Panc1 (cell line): ENCODE data around the gene MED17. TPM values are rescaled to one million over a fixed set of nuclear protein-coding genes. Genes with fewer than 3 reads are reported as not detected.

Experiments used
- ATAC-seq: fragments of 200-7000 bp; cut with Tn5 transposase; 2 replicates; pipeline ENCODE4 v1.9.1; 2020; ENCODE audit warnings: mild to moderate bottlenecking, moderate library complexity
- BruUV-seq: library from RNA; stranded (reverse); fragments of 400-500 nt; replicated peaks from 2 replicates; lab custom pipeline; 2021; lab: Mats Ljungman, UMichigan
- CTCF ChIA-PET: fragments of 300-600 bp; sonication (Branson Sonifier 250); formaldehyde crosslinking; loops from one replicate; lab custom pipeline; 2022; ENCODE audit warnings: antibody characterized with exemption; lab: Charles Lee
- POLR2A ChIA-PET: fragments of 300-600 bp; sonication (Branson Sonifier 250); formaldehyde crosslinking; loops from one replicate; lab custom pipeline; 2022; ENCODE audit warnings: antibody characterized with exemption; lab: Charles Lee
- DNase-seq: peaks from one replicate; pipeline ENCODE4 v3.0.0-alpha.2; 2010; ENCODE audit warnings: low read depth, low spot score
- H3K27ac ChIP-seq: 2 replicates; pipeline ENCODE4 v1.5.1; 2011; ENCODE audit warnings: mild to moderate bottlenecking, low read length, inconsistent platforms
- H3K27me3 ChIP-seq: fragments of 200-500 bp; sonication (Bioruptor generic); 2 replicates; pipeline ENCODE4 v1.6.0; 2014; ENCODE audit warnings: low read length, inconsistent platforms; ENCODE audit not compliant: control insufficient read depth, insufficient read depth
- H3K36me3 ChIP-seq: fragments of 200-500 bp; sonication (Bioruptor generic); 2 replicates; pipeline ENCODE4 v1.5.1; 2014; ENCODE audit warnings: inconsistent platforms, mild to moderate bottlenecking, low read length, moderate library complexity; ENCODE audit not compliant: control insufficient read depth, insufficient read depth
- H3K4me1 ChIP-seq: 2 replicates; pipeline ENCODE4 v1.5.1; 2011; ENCODE audit warnings: inconsistent platforms, mild to moderate bottlenecking, low read length, moderate library complexity; ENCODE audit not compliant: control insufficient read depth, insufficient read depth
- H3K4me3 ChIP-seq, 2 experiments: 2 replicates each; pipeline ENCODE4 v1.5.1; 2011 to 2012; ENCODE audit warnings: low read depth in 2 of 2, low read length in 2 of 2, mild to moderate bottlenecking in 2 of 2, inconsistent platforms in 1 of 2, moderate library complexity in 1 of 2
- H3K9me3 ChIP-seq: fragments of 200-500 bp; sonication (Bioruptor generic); 2 replicates; pipeline ENCODE4 v1.5.1; 2014; ENCODE audit warnings: low read depth, mild to moderate bottlenecking, inconsistent platforms, low read length, moderate library complexity; ENCODE audit not compliant: control insufficient read depth, insufficient read depth
- CTCF ChIP-seq: fragments of 450-650 bp; IDR thresholded peaks from 2 replicates; pipeline ENCODE4 v1.5.1; 2017; ENCODE audit warnings: mild to moderate bottlenecking
- POLR2AphosphoS5 ChIP-seq: IDR thresholded peaks from 2 replicates; pipeline ENCODE4 v1.6.1; 2012; ENCODE audit warnings: mild to moderate bottlenecking, low read depth, low read length, moderate library complexity
- REST ChIP-seq, 2 experiments: IDR thresholded peaks; 2 replicates each; pipeline ENCODE4 v1.6.1; 2011 to 2012; ENCODE audit warnings: low read depth in 2 of 2, control low read depth in 1 of 2, low read length in 1 of 2, mild to moderate bottlenecking in 1 of 2, moderate library complexity in 1 of 2; ENCODE audit not compliant: insufficient read depth in 1 of 2
- SIN3A ChIP-seq: IDR thresholded peaks from 2 replicates; pipeline ENCODE4 v1.6.1; 2012; ENCODE audit warnings: low read depth, mild to moderate bottlenecking, low read length, moderate library complexity, borderline replicate concordance; ENCODE audit not compliant: insufficient read depth
- TCF7L2 ChIP-seq: IDR thresholded peaks from 2 replicates; pipeline ENCODE4 v1.6.1; 2011; ENCODE audit warnings: mild to moderate bottlenecking, low read depth, low read length, inconsistent platforms
- in situ Hi-C: cut with HindIII; loops from 2 replicates; pipeline ENCODE4 v1.10.0; 2016; ENCODE audit warnings: low sequenced_read_pairs, low pct_unique_long_range_greater_than_20kb
- intact Hi-C: fragments of 100-400 bp; cut with micrococcal nuclease; formaldehyde crosslinking; loops from one replicate; pipeline ENCODE4 v1.10.0; 2022; ENCODE audit not compliant: unreplicated experiment
- total RNA-seq: library from RNA; stranded (reverse); gene quantifications from one replicate; pipeline ENCODE4 v1.2.1, GENCODE V29; 2021; ENCODE audit not compliant: unreplicated experiment

Gene MED17
- total RNA-seq, 1 experiment from 2014 or later = 52.4 TPM

GRCh38 chr11:93796441-93797231 is 12.6 kb downstream of the MED17 start:
- POLR2A ChIA-PET = no interaction called here
- DNase-seq = no peak
- Histone ChIP-seq H3K27ac (no peak overlapping the region), H3K4me1 (no peaks in the 10 kb centered on the region), H3K9me3 (no peaks in the 10 kb centered on the region), H3K4me3 (no peak overlapping the region), H3K27me3 (no peaks in the 10 kb centered on the region), H3K36me3 (peaks cover 61% of the 10 kb centered on the region)
- TF ChIP-seq CTCF (no peak), SIN3A (no peak), REST (IDR thresholded peaks at IDR 0.05; ENCODE audit: insufficient read depth in 1 of 2, low read depth in 2 of 2, low read length in 1 of 2) (no peak), TCF7L2 (no peak), POLR2AphosphoS5 (no peak)
- ATAC-seq = no peak
- BruUV-seq = no TSS peak
- intact Hi-C loops = no loop called here
- CTCF ChIA-PET = no interaction called here
- in situ Hi-C loops = no loop called here

- H3K4me3 ChIP-seq = no peak overlapping the region
- no peak for TF ChIP-seq TCF7L2
- no peak for TF ChIP-seq REST (IDR thresholded peaks at IDR 0.05; ENCODE audit: insufficient read depth in 1 of 2, low read depth in 2 of 2, low read length in 1 of 2)
- no peak for TF ChIP-seq SIN3A
- TF ChIP-seq POLR2AphosphoS5 = no peak
- TF ChIP-seq CTCF = no peak
- DNase-seq = no peak
- CTCF ChIA-PET = no interaction called here
- BruUV-seq = no TSS peak
- intact Hi-C loops (no loop called here), in situ Hi-C loops (no loop called here)
- H3K27me3 ChIP-seq = no peaks in the 10 kb centered on the region
- POLR2A ChIA-PET = interaction anchor here (0.5 to 0.8 kb wide), 2 partner anchors 11 to 512 kb away, joined by 3 to 7 read pairs; no protein-coding TSS in a partner anchor
- no peak overlapping the region for H3K27ac ChIP-seq
- no peaks in the 10 kb centered on the region for H3K4me1 ChIP-seq
- no peak for ATAC-seq
- peaks cover 55% of the 10 kb centered on the region for H3K36me3 ChIP-seq
- H3K9me3 ChIP-seq = no peaks in the 10 kb centered on the region
These were observed 17.3 kb downstream of the MED17 start for GRCh38 chr11:93801366-93801765.
